PC-3 (cell line): Measurements from ENCODE around the gene ARPC4. TPM values are rescaled to one million over a fixed set of nuclear protein-coding genes. Genes with fewer than 3 reads are reported as not detected.
A peak's percentile ranks its signal among the peaks of the same experiment; 100 is the strongest.

Experiments
- ATAC-seq: fragments of 200-7000 bp; cut with Tn5 transposase; 2 replicates; pipeline ENCODE4 v1.9.1; 2020; ENCODE audit warnings: mild to moderate bottlenecking, moderate library complexity
- BruUV-seq: library from RNA; stranded (reverse); fragments of 400-500 nt; replicated peaks from 2 replicates; lab custom pipeline; 2021; lab: Mats Ljungman, UMichigan
- CTCF ChIA-PET: fragments of 300-600 bp; sonication (Branson Sonifier 250); formaldehyde crosslinking; loops from one replicate; lab custom pipeline; 2022; ENCODE audit warnings: antibody characterized with exemption; lab: Charles Lee
- POLR2A ChIA-PET: fragments of 300-600 bp; sonication (Branson Sonifier 250); formaldehyde crosslinking; loops from one replicate; lab custom pipeline; 2022; ENCODE audit warnings: antibody characterized with exemption; ENCODE audit not compliant: unreplicated experiment; lab: Charles Lee
- DNase-seq: peaks from one replicate; pipeline ENCODE4 v3.0.0-alpha.2; 2015
- H2AFZ ChIP-seq: fragments of 300-600 bp; sonication (generic); 2 replicates; pipeline ENCODE4 v1.6.0; 2016; ENCODE audit warnings: antibody characterized with exemption, low read length
- H3F3A ChIP-seq: fragments of 300-600 bp; sonication (generic); one replicate; pipeline ENCODE4 v1.6.0; 2017; ENCODE audit warnings: antibody characterized with exemption, low read length, control low read depth, mild to moderate bottlenecking; ENCODE audit not compliant: unreplicated experiment
- H3K27ac ChIP-seq: fragments of 300-600 bp; sonication (generic); 2 replicates; pipeline ENCODE4 v1.5.1; 2016; ENCODE audit warnings: mild to moderate bottlenecking, low read length
- H3K27me3 ChIP-seq: fragments of 300-600 bp; sonication (generic); 2 replicates; pipeline ENCODE4 v1.6.1; 2016; ENCODE audit warnings: low read length, mixed read lengths
- H3K36me3 ChIP-seq: fragments of 300-600 bp; sonication (generic); 2 replicates; pipeline ENCODE4 v1.6.1; 2016; ENCODE audit warnings: low read depth, mixed run types, low read length, mixed read lengths
- H3K4me1 ChIP-seq: fragments of 300-600 bp; sonication (generic); 2 replicates; pipeline ENCODE4 v1.5.1; 2016; ENCODE audit warnings: low read length; ENCODE audit not compliant: insufficient read depth
- H3K4me2 ChIP-seq: fragments of 300-600 bp; sonication (generic); 2 replicates; pipeline ENCODE4 v1.6.0; 2016; ENCODE audit warnings: low read length
- H3K4me3 ChIP-seq: fragments of 300-600 bp; sonication (generic); 2 replicates; pipeline ENCODE4 v1.5.1; 2016; ENCODE audit warnings: mild to moderate bottlenecking, low read length, mixed read lengths
- H3K79me2 ChIP-seq: fragments of 300-600 bp; sonication (generic); 2 replicates; pipeline ENCODE4 v1.6.1; 2017; ENCODE audit warnings: low read length, mixed read lengths
- H3K9ac ChIP-seq: fragments of 300-600 bp; sonication (generic); 2 replicates; pipeline ENCODE4 v1.6.0; 2016; ENCODE audit warnings: mild to moderate bottlenecking, low read length
- H3K9me2 ChIP-seq: fragments of 300-600 bp; sonication (generic); replicated peaks from 2 replicates; pipeline ENCODE4 v1.6.1; 2016; ENCODE audit warnings: mixed run types, low read length, mixed read lengths
- H3K9me3 ChIP-seq: fragments of 300-600 bp; sonication (generic); 2 replicates; pipeline ENCODE4 v1.6.1; 2016; ENCODE audit warnings: low read length, mixed read lengths
- H4K20me1 ChIP-seq: fragments of 300-600 bp; sonication (generic); 2 replicates; pipeline ENCODE4 v1.6.1; 2016; ENCODE audit warnings: low read length, mixed read lengths
- EZH2 ChIP-seq: fragments of 300-600 bp; sonication (generic); IDR thresholded peaks from one replicate; pipeline ENCODE4 v1.6.1; 2017; ENCODE audit warnings: antibody characterized with exemption, mild to moderate bottlenecking, low read length; ENCODE audit not compliant: unreplicated experiment
- EZH2phosphoT487 ChIP-seq: fragments of 300-600 bp; sonication (generic); IDR thresholded peaks from 2 replicates; pipeline ENCODE4 v1.6.1; 2018; ENCODE audit warnings: mild to moderate bottlenecking, antibody characterized with exemption, low read length, borderline replicate concordance
- intact Hi-C: fragments of 100-400 bp; cut with micrococcal nuclease; formaldehyde crosslinking; loops from 2 replicates; pipeline ENCODE4 v1.9.0; 2023
- total RNA-seq: library from RNA; depleted of rRNA; stranded (reverse); fragments of >200 nt; gene quantifications from 2 replicates; pipeline ENCODE4 v1.2.3, GENCODE V29; 2014
- TF ChIP-seq, protein P1 (sequence below): fragments of 300-600 bp; sonication (generic); conservative IDR thresholded peaks from 2 replicates; pipeline ENCODE4 v1.5.1; 2017; ENCODE audit warnings: antibody characterized with exemption, low read depth, mild to moderate bottlenecking, low read length

ARPC4 gene
- total RNA-seq, 1 experiment from 2014 or later, result 223 TPM

DNA sequence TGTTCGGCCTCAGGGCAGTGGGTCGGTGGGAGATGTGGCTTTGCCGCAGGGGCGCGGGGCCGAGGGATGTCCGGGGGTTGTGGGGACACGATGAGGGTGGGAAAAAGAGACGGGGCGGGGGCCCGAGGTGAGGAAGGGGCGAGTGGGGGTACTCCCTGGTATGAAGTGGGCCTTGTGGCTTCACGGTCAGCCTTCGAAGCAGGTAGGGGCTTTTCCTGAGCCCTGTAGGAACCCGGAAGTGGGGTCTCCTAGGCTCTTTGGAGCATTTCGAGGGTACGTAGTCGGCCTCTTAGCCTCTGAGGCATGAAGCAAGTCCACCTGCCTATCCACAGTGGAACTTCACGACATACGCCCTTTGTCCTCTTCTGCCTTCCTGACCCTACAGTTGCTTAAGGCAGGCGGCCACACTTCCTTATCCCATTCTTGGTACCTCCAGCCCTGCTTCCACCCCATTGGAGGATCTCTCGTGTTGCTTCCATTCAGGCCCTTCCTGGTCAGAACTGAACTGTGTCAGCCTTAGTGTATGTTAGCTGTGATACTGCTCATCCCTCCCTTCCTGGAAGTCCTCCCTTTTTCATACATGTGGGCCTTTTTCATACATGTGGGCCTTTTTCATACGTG, 389 bp downstream of the ARPC4 start:
- H3K4me3 ChIP-seq, result peak overlapping the region; percentile 99
- intact Hi-C loops, result loop anchor here (5.0 kb wide), 1 partner anchor 76 kb away; no protein-coding TSS in a partner anchor
- no peaks in the 10 kb centered on the region for H3K27me3 ChIP-seq
- POLR2A ChIA-PET, result interaction anchor here (0.6 to 1.1 kb wide), 8 partner anchors 11 to 989 kb away, joined by 3 to 12 read pairs (median 6); partner anchors contain the start of genes IL17RC, OGG1 and SETD5
- no peaks in the 10 kb centered on the region for H4K20me1 ChIP-seq
- TF ChIP-seq EZH2phosphoT487 (no peak), EZH2 (no peak)
- TF ChIP-seq, protein P1, sequence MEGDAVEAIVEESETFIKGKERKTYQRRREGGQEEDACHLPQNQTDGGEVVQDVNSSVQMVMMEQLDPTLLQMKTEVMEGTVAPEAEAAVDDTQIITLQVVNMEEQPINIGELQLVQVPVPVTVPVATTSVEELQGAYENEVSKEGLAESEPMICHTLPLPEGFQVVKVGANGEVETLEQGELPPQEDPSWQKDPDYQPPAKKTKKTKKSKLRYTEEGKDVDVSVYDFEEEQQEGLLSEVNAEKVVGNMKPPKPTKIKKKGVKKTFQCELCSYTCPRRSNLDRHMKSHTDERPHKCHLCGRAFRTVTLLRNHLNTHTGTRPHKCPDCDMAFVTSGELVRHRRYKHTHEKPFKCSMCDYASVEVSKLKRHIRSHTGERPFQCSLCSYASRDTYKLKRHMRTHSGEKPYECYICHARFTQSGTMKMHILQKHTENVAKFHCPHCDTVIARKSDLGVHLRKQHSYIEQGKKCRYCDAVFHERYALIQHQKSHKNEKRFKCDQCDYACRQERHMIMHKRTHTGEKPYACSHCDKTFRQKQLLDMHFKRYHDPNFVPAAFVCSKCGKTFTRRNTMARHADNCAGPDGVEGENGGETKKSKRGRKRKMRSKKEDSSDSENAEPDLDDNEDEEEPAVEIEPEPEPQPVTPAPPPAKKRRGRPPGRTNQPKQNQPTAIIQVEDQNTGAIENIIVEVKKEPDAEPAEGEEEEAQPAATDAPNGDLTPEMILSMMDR, result no peak
- H3K9me3 ChIP-seq, result no peaks in the 10 kb centered on the region
- H3K9ac ChIP-seq, result peak overlapping the region; percentile 97
- peaks cover 11% of the 10 kb centered on the region for H3K4me1 ChIP-seq
- TSS peak; percentile 57 for BruUV-seq
- CTCF ChIA-PET, result no interaction called here
- ATAC-seq (peak; percentile 32), DNase-seq (peak; percentile 26)
- H3K9me2 ChIP-seq, result no peaks in the 10 kb centered on the region
- H3F3A ChIP-seq, result no peaks in the 10 kb centered on the region
- H3K79me2 ChIP-seq, result peaks cover 28% of the 10 kb centered on the region
- peak overlapping the region; percentile 79 for H3K27ac ChIP-seq
- peak overlapping the region; percentile 82 for H2AFZ ChIP-seq
- peak overlapping the region; percentile 98 for H3K4me2 ChIP-seq
- peaks cover 12% of the 10 kb centered on the region; the same call in 1 of the 2 replicates for H3K36me3 ChIP-seq

DNA sequence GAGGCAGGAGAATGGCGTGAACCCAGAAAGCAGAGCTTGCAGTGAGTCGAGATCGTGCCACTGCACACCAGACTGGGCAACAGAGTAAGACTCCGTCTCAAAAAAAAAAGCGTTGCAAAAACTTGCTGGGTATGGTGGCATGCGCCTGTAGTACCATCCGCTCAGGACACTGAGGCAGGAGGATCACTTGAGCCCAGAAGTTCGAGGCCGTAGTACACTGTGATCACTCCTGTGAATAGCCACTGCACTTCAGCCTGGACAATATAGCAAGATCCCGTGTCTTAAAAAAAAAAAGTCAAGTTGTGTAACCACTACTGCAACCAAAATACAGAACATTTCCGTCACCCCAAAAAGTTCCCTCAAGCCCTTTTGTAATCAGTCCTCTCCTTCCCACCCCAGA, 1.5 kb downstream of the ARPC4 start:
- no peak for ATAC-seq
- H3K9ac ChIP-seq, result no peak overlapping the region

More for the DNA sequence above, 1.5 kb downstream of the ARPC4 start:
- peaks cover 19% of the 10 kb centered on the region; the same call in 1 of the 2 replicates for H3K36me3 ChIP-seq
- H2AFZ ChIP-seq, result no peak overlapping the region
- H3K9me3 ChIP-seq, result no peaks in the 10 kb centered on the region
- H3F3A ChIP-seq, result no peaks in the 10 kb centered on the region
- H3K27me3 ChIP-seq, result no peaks in the 10 kb centered on the region
- ChIA-PET CTCF (no interaction called here), POLR2A (no interaction called here)
- no peaks in the 10 kb centered on the region for H4K20me1 ChIP-seq
- no peak for DNase-seq
- peak overlapping the region; percentile 98 for H3K4me2 ChIP-seq
- no peak overlapping the region for H3K4me3 ChIP-seq
- TF ChIP-seq EZH2phosphoT487 (no peak), EZH2 (no peak)
- TF ChIP-seq, protein P1, result no peak
- intact Hi-C loops, result loop anchor here (5.0 kb wide), 1 partner anchor 77 kb away; no protein-coding TSS in a partner anchor
- peaks cover 11% of the 10 kb centered on the region for H3K4me1 ChIP-seq
- no peaks in the 10 kb centered on the region for H3K9me2 ChIP-seq
- H3K79me2 ChIP-seq, result peaks cover 28% of the 10 kb centered on the region
- no TSS peak for BruUV-seq
- no peak overlapping the region for H3K27ac ChIP-seq
